NCI-H1694 (cell line): ENCODE results near the gene NAALADL2.
A peak's percentile ranks its signal among the peaks of the same experiment; 100 is the strongest.
"Not testable (repeated sequence)": the region's sequence is repeated elsewhere in the genome, so short reads cannot be mapped to it uniquely, and the experiment has no call there.

Source experiments
- DNase-seq: peaks from one replicate; lab custom pipeline; 2025; lab: John Stamatoyannopoulos, UW

The NAALADL2 gene

DNA sequence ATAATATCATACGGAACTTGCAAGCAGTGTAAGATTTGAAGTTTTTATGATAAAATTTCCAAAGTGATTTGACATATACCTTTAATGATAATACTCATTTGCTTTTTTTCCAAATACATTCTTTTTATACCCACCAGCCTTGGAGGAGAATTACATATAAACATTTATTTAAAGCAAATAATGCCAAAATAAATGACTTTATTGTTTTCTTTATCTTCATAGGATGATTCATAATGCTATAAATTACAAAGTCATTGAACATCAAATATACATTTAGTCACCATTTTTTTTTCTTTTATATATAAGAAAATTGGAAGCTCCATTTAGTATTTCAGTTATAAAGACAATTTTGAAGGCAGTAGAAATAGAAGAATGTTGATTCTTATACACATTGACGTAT is 450.9 kb downstream of the NAALADL2 start:
- no peak for DNase-seq

DNA sequence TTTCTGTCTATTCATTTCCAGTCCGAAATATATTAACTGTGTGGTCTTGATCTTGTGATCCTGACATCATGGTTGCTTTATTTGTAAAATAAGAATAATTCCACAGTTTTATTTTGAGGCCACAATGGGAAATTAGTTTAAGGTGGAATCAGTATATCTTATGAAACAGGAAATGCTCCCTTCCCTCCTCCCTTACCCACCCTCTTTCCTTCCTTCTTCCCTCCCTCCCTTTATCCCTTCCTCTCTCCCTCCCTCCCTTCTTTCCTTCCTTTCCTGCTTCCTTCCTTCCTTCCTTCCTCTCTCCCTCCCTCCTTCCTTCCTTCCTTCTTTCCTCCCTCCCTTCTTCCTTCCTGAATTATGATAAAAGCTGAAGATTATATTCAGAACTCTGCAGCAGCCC is 452.3 kb downstream of the NAALADL2 start:
- DNase-seq: no peak

DNA sequence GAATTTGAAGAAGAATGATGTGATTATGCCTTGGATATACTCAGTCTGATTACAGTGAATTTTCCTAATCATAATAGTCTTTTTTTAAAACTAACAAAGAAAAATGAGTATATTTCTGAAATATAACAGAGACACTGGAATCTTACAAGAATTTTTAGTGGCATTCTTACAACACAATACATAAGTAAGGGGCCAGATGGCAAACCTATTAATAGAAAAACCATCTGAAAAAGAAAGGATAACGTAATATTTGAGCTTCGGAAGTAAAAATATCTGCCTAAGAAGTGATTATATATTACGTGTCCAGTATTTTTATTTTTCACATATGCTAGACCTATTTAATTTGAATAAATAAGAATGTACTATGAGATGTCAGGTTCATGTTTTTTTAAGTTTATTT is 452.8 kb downstream of the NAALADL2 start:
- DNase-seq: no peak

DNA sequence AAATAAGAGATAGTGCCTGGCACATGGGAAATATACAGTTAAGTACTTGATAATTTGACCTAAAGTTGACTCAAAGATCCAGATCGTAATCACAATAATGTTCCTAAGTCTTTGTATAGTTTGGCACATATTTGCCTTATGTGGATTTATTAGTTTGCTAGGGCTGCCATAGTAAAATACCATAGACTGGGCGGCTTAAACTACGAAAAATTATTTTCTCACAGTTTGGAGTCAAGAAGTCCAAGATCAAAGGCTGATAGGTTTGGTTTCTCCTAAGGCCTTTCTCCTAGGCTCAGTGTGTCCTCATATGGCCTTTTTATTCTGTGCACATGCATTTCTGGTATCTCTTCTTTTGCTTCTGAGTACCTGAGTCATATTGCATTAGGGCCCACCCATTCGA is 453.7 kb downstream of the NAALADL2 start:
- no peak for DNase-seq

DNA sequence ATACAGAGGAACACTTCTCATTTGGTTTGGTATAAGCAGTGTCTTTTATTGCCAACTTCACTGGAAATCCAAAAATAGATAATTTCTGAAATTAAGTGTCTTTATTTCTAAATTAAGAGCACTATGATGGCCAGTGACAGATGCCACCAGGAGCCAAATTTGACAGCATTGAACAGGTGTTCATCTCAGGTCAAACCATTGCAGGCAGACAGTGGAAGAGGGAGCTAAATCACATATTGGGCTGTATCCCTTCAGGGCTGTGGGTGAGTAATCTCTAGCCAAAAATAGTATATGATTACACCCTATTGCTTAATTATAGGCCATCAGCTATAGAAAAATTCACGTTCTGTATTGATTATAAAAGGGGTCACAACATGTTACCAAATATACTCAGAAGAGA is 457.7 kb downstream of the NAALADL2 start:
- DNase-seq: no peak

DNA sequence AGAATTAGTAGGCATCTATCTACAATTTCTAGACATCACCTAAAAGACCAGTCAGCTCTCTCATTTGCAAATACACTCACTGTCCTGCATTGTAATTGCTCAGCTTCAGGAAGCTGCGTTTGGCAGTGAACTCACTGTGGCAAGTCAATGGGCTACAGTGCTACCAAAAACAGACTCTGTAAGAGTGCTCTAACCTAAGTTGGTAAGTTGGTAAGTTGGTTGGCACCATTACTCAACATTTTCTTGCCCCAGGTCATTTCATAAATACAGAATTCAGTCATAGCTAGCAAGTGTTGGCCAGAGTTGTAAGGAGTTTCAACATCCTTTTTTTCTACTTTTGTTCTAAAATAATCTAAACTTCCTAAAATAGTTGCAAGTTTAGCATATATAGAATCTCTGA is 466.3 kb downstream of the NAALADL2 start:
- DNase-seq: no peak

DNA sequence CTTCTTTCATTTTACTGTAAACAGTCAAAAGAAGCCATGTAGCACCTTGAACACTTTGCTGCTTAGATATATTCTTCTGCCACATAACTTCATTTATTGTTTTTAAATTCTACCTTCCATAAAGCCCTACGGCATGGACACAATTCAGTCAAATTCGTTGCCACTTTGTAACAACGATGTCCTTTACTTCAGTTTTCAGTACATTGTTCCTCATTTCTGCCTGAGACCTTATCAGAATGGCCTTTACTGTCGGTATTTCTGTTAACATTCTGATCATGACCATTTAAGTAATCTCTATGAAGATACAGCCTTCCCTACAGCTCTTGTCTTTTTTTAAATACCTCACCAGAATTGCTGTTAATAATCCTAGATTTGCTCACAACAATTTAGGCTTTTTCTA is 466.9 kb downstream of the NAALADL2 start:
- DNase-seq: no peak

DNA sequence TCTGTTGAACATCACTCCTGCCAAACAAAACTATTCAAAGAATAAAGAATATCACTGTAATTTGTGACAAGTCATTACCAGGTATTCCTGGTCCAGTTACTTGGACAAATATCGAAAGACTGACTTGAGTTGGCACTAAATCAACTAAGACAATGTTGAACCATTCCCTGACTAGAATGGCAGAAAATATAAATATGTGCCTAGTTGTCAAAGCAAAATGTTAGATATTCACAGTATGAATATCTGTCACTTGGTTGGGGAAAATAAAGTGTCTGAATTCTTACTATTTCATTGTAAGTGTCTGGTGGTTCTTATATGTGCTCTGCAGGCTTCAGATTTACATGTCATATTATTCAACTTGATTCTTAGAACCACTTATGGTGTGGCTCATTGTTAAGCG is 470.2 kb downstream of the NAALADL2 start:
- DNase-seq: no peak

DNA sequence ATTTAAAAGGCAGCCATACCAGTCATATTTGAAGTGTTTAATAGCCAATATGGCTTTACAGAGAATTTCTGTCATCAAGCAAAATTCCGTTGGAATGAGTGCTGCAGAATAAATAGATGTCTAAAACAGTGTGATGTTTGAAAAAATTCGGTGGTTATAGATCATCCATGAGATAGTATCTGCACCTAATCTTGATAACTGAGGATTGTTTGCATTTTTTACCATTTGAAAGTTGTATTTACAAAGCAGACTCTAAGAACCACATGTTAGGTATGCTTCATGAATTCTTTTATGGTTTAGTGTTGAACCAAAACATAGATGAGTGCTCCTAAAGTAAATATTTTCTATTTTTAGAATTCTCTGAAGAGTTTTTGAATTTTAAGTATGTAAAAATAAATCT is 476.1 kb downstream of the NAALADL2 start:
- no peak for DNase-seq

DNA sequence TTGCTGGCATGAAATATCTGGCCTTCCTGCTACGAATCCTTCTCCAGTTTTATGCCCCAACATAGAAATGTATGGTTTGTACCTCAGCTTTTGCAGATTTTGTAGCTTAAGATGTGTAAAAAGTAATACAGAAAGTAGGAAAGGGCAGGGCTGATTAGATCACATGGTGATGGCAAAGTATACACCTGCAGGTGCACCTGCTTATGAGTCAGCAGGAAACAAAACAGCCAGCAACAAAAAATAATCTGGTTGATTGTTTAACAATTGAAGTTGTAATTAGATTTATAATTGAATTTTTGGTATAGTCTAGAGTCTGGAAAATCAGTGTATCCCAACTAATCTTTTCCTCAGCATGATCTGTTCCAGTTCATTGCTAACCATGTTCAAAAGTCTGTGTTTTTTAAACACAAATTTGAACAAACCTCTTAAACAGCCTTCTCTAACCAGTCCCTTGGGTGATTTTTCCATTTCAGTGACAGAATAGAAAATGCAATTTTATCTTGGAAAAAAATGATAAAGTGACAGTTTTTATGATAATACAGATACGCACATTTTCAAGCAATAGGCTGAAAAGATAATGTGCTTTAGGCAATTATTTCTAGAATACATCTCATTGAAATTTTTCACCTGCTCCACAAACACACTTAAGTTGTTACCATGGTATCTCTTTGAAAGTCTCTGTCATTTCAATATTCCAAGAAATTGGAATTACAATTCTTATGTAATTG is 477.4 kb downstream of the NAALADL2 start:
- DNase-seq: no peak

DNA sequence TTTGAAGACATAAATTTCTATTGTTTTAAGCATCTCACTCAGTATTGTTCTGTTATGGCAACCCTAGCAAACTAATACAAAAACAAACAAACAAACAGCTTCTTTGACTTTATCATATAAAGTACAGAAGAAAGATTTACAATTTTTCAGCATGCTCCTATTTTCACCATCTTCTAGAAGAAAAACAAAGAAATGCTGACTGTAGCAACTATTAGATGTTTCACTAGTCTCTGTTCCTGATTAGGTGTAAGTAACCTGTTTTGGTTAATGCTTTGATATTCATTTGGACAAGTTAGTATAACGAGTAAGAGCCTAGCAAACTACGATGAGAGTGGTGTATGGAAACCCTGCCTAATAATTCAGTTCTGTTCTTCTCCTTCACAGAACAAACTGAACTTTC is 478.5 kb downstream of the NAALADL2 start:
- no peak for DNase-seq

DNA sequence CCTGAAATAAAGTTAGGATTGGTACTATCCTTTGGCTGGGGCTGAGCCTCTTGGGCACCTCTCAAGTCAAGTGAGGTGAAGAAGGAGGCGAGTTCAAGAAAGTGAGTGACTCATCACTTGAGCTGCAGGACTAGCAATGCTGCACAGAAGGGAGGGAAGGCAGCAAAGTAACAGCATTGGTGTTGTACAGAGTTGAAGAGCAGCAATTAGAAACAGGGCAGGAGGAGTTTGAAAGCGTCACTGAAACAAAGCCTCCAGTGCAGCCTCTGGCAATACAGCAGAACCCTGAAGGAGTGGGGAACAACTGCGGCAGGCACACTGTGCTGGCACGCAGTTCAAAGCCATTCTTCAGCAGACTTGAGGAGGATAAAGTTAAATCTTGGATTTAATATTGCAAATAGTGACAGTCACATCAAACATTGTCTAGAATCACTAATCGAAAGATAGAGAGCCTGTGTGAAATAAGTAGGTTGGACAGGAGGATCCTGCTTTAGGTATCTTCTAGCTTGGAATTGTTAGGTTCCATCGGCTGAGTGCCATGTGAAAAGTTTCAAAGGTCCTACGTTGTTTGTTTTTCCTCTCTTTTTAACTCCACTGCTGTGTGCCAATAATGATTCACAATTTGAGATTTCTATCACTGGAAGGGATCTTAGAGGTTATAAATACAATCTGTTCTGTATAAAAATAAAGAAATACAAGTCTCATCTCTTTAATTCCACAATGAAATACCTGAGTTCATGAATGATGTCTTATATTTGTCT is 479.8 kb downstream of the NAALADL2 start:
- no peak for DNase-seq

DNA sequence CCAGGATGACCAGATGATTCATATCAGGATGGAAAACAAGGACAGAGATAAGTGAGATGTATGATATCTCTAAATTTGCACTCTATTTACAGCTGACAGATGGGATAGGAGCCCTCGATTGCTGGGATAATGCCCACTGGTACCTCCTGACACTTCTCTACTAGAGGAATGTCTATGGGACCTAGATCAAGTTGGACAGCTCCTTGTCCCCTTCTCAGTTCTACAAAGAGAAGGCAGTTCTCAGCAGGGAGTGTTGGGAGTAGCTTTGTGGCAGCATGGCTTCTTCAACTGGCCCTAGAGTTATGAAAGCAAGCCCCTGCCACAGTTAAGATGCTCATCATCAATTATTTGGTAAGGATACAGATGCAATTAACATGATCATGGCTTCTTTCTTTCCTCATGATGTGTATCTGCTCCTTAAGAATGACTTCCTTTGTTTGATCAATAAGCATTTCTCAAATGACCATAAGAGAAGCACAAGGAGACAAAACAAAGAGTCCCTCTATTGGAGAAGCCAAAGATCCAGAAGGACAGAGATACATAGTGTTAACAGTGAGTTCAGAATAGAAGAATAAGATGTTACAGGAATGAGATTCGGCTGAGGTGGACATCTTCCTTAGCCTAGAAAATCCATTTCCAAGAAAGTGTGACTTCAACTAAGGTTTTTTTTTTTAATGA is 481.3 kb downstream of the NAALADL2 start:
- DNase-seq: no peak

DNA sequence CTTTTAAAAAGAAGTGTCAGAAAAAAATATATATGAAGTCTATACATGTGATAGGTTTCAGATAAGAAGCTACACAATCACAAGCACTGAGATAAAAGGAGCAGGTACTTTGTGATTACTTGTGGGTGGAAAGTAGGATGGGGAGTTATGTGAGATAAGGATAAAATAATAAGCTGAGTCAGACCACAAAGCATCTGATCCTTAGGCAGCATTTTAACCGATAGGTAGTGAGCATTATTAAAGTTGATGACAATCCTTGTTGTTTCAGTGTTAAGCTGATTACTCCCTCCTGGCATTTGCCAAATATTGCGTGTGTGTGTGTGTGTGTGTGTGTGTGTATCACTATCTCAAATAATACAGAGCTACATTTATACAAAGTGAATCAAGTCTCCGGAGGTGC is 483.1 kb downstream of the NAALADL2 start:
- DNase-seq: no peak

DNA sequence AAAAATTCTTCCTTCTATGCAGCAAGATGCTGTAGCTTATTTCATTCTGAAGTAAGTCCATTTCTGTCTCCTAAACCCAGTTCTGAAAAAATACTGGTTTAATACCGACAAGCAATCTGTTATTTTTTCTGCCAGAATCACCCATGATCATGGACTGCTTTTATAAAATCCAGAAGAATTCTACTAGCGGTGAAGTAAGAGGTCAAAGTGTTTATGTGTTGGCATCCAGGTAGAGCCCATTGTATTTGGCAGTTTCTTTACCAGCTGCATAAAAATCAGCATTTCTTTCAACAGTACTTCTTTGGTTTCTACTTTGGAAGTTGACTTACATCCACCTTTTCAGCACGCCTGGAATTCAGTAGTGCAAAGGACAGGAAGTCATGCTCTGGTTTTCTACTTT is 484.8 kb downstream of the NAALADL2 start:
- no peak for DNase-seq

DNA sequence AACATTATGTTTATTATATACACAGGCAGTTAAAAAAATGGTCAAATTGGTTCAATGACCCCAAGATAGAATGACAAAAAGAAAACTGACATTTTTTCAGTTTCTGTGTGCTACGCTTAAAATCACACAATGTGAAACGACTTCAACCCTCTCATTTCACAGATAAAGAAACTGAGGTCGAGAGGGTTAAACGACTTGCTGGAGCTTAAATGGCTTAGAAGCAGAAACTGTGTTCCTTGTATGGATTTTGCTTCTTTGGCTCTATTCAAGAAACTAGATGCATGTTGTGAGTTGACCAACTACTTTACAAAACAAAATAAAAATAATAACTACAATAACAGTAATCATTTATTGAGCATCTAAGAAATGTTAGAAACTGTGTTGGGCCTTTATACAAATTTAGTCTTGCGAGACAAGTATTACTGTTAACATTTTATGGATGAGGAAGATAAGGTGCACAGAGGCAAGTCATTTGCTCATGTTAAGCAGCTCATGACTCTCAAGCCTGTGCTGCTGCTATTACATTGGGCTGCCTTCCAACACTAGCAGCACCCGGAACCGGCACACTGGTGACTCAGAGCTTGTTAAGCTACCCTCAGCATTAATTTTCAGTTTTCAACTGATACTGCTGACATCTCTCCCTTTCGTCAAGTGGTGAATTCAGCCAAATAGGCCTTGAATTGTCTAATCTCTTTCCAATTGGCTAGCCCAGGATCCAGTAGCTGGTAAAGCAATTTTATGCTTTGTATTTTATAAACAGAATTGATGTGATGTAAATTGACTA is 487.6 kb downstream of the NAALADL2 start:
- DNase-seq: peak; percentile 55

DNA sequence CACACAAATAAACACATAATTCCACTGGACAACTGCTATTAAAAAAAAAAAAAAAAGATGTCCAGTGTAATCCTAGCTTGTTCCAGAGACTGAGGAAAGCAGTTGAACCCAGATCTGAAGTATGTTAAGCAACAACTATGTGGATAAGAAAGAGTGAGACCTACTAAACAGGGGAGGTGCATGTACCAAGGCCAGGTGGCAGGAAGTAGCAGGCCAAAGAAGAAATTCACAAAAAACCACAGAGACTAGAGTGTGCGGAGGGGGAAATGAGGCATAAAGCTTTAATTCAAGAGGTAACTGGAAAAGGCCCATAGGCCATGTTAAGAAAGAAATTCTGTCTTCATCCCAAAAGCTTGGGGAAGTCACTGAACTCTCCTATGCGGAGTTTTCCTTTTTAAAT is 490.0 kb downstream of the NAALADL2 start:
- DNase-seq: no peak

DNA sequence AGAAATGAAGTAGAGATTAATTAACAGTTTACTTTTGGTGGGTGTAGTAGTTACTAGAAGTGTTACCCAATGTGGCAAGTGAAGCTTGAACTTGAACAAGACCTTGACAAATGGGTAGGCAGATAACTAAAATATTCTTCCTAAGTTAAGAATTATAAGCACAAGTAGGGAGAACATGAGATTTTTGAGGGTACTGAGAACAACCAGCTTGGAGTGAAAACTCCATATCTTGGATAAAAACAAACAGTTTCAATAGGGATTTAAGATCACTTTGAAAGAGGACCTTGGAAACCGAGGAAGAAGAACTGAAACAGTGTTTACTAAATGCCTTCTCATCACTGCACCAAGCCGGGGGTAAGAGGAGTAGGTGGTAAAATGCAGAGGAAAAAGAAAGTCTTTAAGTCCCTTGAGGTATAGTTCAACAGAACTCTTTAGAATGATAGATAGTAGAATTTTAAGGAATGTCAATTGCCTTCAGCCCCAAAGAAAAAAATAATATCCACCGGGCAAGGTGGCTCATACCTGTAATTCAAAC is 496.7 kb downstream of the NAALADL2 start:
- no peak for DNase-seq

DNA sequence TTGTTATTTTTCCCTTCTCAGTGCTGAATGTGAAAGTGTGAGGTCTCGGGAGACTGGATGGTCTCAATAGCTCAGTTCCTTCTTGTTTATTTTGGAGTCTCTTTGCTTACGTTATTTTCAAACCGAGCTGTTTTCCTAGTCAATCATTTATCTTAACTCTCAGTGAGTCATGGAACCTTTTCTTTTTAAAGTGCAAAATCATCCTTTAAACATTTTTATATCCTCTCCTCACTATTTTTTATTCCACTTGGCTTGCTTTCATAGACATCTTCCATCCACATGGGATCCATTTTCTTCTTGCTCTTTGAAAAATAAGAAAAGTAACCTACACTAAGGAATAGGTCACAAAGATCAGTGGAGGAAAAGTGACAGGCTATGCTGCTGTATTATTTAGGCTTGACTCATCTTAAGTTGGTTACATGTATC is 497.8 kb downstream of the NAALADL2 start:
- no peak for DNase-seq

DNA sequence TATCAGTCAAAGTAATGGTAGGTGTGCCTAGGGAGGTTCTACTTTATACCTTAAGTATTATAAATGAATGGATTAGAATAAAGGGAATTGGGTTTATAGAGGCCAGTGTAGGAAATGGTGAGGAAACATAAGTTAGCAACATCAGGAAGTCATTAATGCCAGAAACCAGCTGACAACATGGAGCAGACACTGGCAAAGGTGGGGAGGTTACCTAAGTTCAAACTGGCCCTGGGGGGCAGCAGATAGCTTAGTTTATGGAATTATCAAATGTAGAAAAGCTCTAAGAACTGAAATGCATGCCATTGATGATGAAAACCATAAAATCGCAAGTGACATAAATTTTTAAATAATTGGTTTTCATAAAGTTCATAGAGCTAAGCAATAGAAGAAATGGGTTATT is 498.6 kb downstream of the NAALADL2 start:
- DNase-seq: no peak

DNA sequence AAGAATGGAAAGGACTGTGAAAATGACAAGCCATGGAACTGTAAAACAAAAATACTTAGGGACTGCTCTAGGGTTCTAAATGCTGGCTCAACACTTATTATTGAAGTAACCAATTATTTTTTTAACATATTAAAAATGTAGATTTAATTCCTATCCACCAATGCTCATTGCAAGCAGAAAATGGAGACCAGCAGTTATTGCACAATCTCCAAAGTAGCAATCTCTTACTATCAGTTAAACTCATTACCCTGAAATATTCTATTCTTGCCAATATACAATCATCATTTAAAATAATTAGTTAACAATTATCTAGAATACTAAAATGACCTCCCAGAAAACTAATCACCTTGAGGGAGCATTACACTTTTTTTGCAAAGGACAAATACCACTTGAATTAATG is 499.8 kb downstream of the NAALADL2 start:
- DNase-seq: no peak

DNA sequence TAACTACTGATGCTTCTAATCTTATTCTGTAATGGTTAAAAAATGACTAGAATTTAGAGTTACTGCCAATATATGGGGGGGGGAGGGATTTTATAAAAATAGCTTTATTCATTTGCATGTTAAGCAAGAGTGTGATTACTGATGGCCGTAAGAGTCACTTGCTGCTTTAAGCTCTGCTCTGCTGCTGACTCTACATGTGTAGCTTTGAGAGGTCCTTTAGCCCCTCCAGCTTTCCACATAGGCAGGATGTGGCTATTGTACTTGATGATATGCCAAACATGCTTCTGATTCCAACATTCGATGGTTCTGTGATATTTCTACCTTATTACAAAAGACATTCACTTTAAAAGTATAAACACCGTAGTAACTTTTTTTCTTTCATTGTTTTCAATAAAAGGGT is 511.3 kb downstream of the NAALADL2 start:
- not testable (repeated sequence) for DNase-seq
